Measurements from ENCODE around the gene ITGB2.

- TF ChIP-seq CTCF (IDR thresholded peaks at IDR 0.05; ENCODE audit: low read depth, low read length) (no peak), EZH2phosphoT487 (IDR thresholded peaks at IDR 0.05; ENCODE audit: low read depth) (no peak)
These were observed 22.4 kb upstream of the ITGB2 start for GRCh38 chr21:44943005-44943685.

Data from OCI-LY3 (cell line).